H9 (cell line): ENCODE data around the gene UBE2L3. TPM values are rescaled to one million over a fixed set of nuclear protein-coding genes. Genes with fewer than 3 reads are reported as not detected.
A peak's percentile ranks its signal among the peaks of the same experiment; 100 is the strongest.

Source experiments
- DNase-seq: peaks from one replicate; pipeline ENCODE4 v3.0.0-alpha.2; 2017
- H2AFZ ChIP-seq: one replicate; pipeline ENCODE4 v1.6.1; 2013; ENCODE audit warnings: mild to moderate bottlenecking, low read length, control low read depth, moderate library complexity
- H2AK5ac ChIP-seq: 2 replicates; pipeline ENCODE4 v1.6.1; 2013; ENCODE audit warnings: low read length, control low read depth, mixed read lengths; ENCODE audit not compliant: insufficient read length
- H2BK120ac ChIP-seq: one replicate; pipeline ENCODE4 v1.6.1; 2013; ENCODE audit warnings: low read depth, mild to moderate bottlenecking, low read length, control low read depth, inconsistent platforms; ENCODE audit not compliant: poor library complexity, severe bottlenecking
- H2BK12ac ChIP-seq: 2 replicates; pipeline ENCODE4 v1.6.1; 2013; ENCODE audit warnings: low read length, control low read depth, mixed read lengths, low read depth; ENCODE audit not compliant: insufficient read length
- H2BK15ac ChIP-seq: 2 replicates; pipeline ENCODE4 v1.6.1; 2013; ENCODE audit warnings: low read depth, low read length, control low read depth
- H2BK20ac ChIP-seq: one replicate; pipeline ENCODE4 v1.6.1; 2013; ENCODE audit warnings: low read depth, mild to moderate bottlenecking, low read length, control low read depth, inconsistent platforms; ENCODE audit not compliant: poor library complexity, severe bottlenecking
- H2BK5ac ChIP-seq: 2 replicates; pipeline ENCODE4 v1.6.1; 2013; ENCODE audit warnings: low read length, control low read depth, mixed read lengths; ENCODE audit not compliant: insufficient read length
- H3K14ac ChIP-seq: 2 replicates; pipeline ENCODE4 v1.6.1; 2013; ENCODE audit warnings: low read length, control low read depth; ENCODE audit not compliant: insufficient read depth
- H3K18ac ChIP-seq: 2 replicates; pipeline ENCODE4 v1.6.1; 2013; ENCODE audit warnings: low read depth, mild to moderate bottlenecking, mixed read lengths, low read length, control low read depth; ENCODE audit not compliant: insufficient read length
- H3K23ac ChIP-seq: 2 replicates; pipeline ENCODE4 v1.6.1; 2013; ENCODE audit warnings: low read length, control low read depth, mixed read lengths, low read depth; ENCODE audit not compliant: insufficient read length
- H3K23me2 ChIP-seq: 2 replicates; pipeline ENCODE4 v1.6.1; 2013; ENCODE audit warnings: low read depth, mild to moderate bottlenecking, mixed read lengths, low read length, control low read depth; ENCODE audit not compliant: insufficient read length, poor library complexity, severe bottlenecking
- H3K27ac ChIP-seq: 2 replicates; pipeline ENCODE4 v1.5.1; 2013; ENCODE audit warnings: low read length, control low read depth, mixed read lengths, low read depth; ENCODE audit not compliant: insufficient read length
- H3K27me3 ChIP-seq: 2 replicates; pipeline ENCODE4 v1.6.1; 2013; ENCODE audit warnings: low read length, control low read depth, inconsistent platforms; ENCODE audit not compliant: insufficient read depth
- H3K4ac ChIP-seq: 2 replicates; pipeline ENCODE4 v1.6.1; 2013; ENCODE audit warnings: low read depth, mild to moderate bottlenecking, control low read depth, inconsistent platforms, low read length, moderate library complexity
- H3K4me1 ChIP-seq: 2 replicates; pipeline ENCODE4 v1.6.1; 2013; ENCODE audit warnings: low read length, control low read depth, inconsistent platforms; ENCODE audit not compliant: insufficient read depth
- H3K4me2 ChIP-seq: 2 replicates; pipeline ENCODE4 v1.6.1; 2013; ENCODE audit warnings: low read length, control low read depth, mixed read lengths; ENCODE audit not compliant: insufficient read length, insufficient read depth
- H3K56ac ChIP-seq: 2 replicates; pipeline ENCODE4 v1.6.1; 2013; ENCODE audit warnings: low read depth, mild to moderate bottlenecking, mixed read lengths, low read length, control low read depth; ENCODE audit not compliant: insufficient read length
- H3K79me1 ChIP-seq: 2 replicates; pipeline ENCODE4 v1.6.1; 2013; ENCODE audit warnings: low read depth, mild to moderate bottlenecking, moderate library complexity, low read length, control low read depth, inconsistent platforms; ENCODE audit not compliant: insufficient read depth, poor library complexity, severe bottlenecking
- H3K79me2 ChIP-seq: 2 replicates; pipeline ENCODE4 v1.6.1; 2013; ENCODE audit warnings: low read length, control low read depth, inconsistent platforms; ENCODE audit not compliant: insufficient read depth
- H3K9ac ChIP-seq: 2 replicates; pipeline ENCODE4 v1.6.1; 2013; ENCODE audit warnings: low read length, control low read depth, mixed read lengths; ENCODE audit not compliant: insufficient read length; ENCODE audit errors: extremely low read depth
- H3K9me3 ChIP-seq: one replicate; pipeline ENCODE4 v1.6.1; 2013; ENCODE audit warnings: low read depth, low read length, inconsistent platforms; ENCODE audit not compliant: control insufficient read depth
- H3T11ph ChIP-seq: one replicate; pipeline ENCODE4 v1.6.1; 2013; ENCODE audit warnings: mild to moderate bottlenecking, low read length, control low read depth, inconsistent platforms
- H4K20me1 ChIP-seq: one replicate; pipeline ENCODE4 v1.6.1; 2013; ENCODE audit not compliant: control insufficient read depth, insufficient read length, insufficient read depth
- H4K5ac ChIP-seq: 2 replicates; pipeline ENCODE4 v1.6.1; 2013; ENCODE audit warnings: low read depth, mild to moderate bottlenecking, mixed read lengths, low read length, control low read depth; ENCODE audit not compliant: insufficient read length
- H4K8ac ChIP-seq: replicated peaks from 2 replicates; pipeline ENCODE4 v1.6.1; 2013; ENCODE audit warnings: low read length, control low read depth, mixed read lengths, low read depth; ENCODE audit not compliant: insufficient read length
- H4K91ac ChIP-seq: 2 replicates; pipeline ENCODE4 v1.6.1; 2013; ENCODE audit warnings: low read depth, mild to moderate bottlenecking, moderate library complexity, mixed read lengths, low read length, control low read depth; ENCODE audit not compliant: insufficient read length
- H3K27ac Mint-ChIP-seq, 3 experiments: 2 replicates in 2 of 3; 3 replicates in 1 of 3; pipeline ENCODE4 v1.8.0; 2020 to 2021; ENCODE audit warnings: mixed read lengths in 3 of 3, mild to moderate bottlenecking in 1 of 3, moderate library complexity in 1 of 3
- H3K27me3 Mint-ChIP-seq: 2 replicates; pipeline ENCODE4 v1.8.0; 2021; ENCODE audit warnings: low read depth, mild to moderate bottlenecking, moderate library complexity, mixed read lengths
- H3K36me3 Mint-ChIP-seq, 3 experiments: 2 replicates in 2 of 3; 3 replicates in 1 of 3; pipeline ENCODE4 v1.8.0; 2020 to 2021; ENCODE audit warnings: low read depth in 3 of 3, mixed read lengths in 3 of 3; ENCODE audit not compliant: insufficient read depth in 1 of 3
- H3K4me1 Mint-ChIP-seq, 2 experiments: 2 replicates each; pipeline ENCODE4 v1.8.0; 2020; ENCODE audit warnings: mixed read lengths in 2 of 2
- H3K4me3 Mint-ChIP-seq, 2 experiments: 2 replicates in 1 of 2; 3 replicates in 1 of 2; pipeline ENCODE4 v1.8.0; 2020 to 2021; ENCODE audit warnings: mild to moderate bottlenecking in 2 of 2, mixed read lengths in 2 of 2, moderate library complexity in 1 of 2
- H3K9me3 Mint-ChIP-seq, 2 experiments: 2 replicates in 1 of 2; 3 replicates in 1 of 2; pipeline ENCODE4 v1.8.0; 2020; ENCODE audit warnings: mild to moderate bottlenecking in 2 of 2, mixed read lengths in 2 of 2, moderate library complexity in 1 of 2
- CTCF ChIP-seq: fragments of 200-600 bp; sonication (generic); conservative IDR thresholded peaks from 3 replicates; pipeline ENCODE4 v1.8.0; 2021; ENCODE audit warnings: antibody characterized with exemption, mild to moderate bottlenecking
- WGBS: extraction: QIAGEN DNeasy Blood & Tissue Kit; methylation state at CpG from one replicate; pipeline ENCODE4 v1.1.7; 2013; ENCODE audit warnings: missing lambda C conversion rate, low lambda C conversion rate, mixed read lengths; ENCODE audit not compliant: insufficient read length; ENCODE audit errors: extremely low coverage; 5-methylcytosine and 5-hydroxymethylcytosine counted together
- total RNA-seq: library from RNA; stranded (reverse); gene quantifications from 2 replicates; pipeline ENCODE4 v1.2.1, GENCODE V29; 2021

The UBE2L3 gene
- total RNA-seq, 1 experiment from 2014 or later = 79.7 TPM

- Mint-ChIP-seq H3K27me3 (no peaks in the 10 kb centered on the region; the same call in 1 of the 2 replicates), H3K4me1 (no peaks in the 10 kb centered on the region), H3K36me3 (peaks cover 33 to 56% (median 48%) of the 10 kb centered on the region in 3 experiments; a peak in 6 of 7 replicates), H3K27ac (peak overlapping the region in 1 of 3 experiments; percentile 69; a peak in 2 of 7 replicates), H3K9me3 (no peaks in the 10 kb centered on the region), H3K4me3 (no peak overlapping the region)
- no peak overlapping the region for H2BK12ac ChIP-seq
- no peak for TF ChIP-seq CTCF
- H2BK15ac ChIP-seq = no peak overlapping the region
- H3K79me1 ChIP-seq = no peaks in the 10 kb centered on the region
- no peak overlapping the region for H4K5ac ChIP-seq
- no peaks in the 10 kb centered on the region for H3K27me3 ChIP-seq
- no peak overlapping the region for H3K4ac ChIP-seq
- H3K79me2 ChIP-seq = peaks cover 4% of the 10 kb centered on the region; the same call in 1 of the 2 replicates
- no peaks in the 10 kb centered on the region for H3K23me2 ChIP-seq
- H3K4me1 ChIP-seq = no peaks in the 10 kb centered on the region; the same call in 1 of the 2 replicates
- H3T11ph ChIP-seq = no peak overlapping the region
- no peak overlapping the region for H3K4me2 ChIP-seq
- no peak overlapping the region for H2AK5ac ChIP-seq
- no peak overlapping the region for H2BK120ac ChIP-seq
- H3K56ac ChIP-seq = no peak overlapping the region
- H4K91ac ChIP-seq = no peak overlapping the region
- no peak overlapping the region for H3K18ac ChIP-seq
- H3K27ac ChIP-seq = no peak overlapping the region
- no CpG with 5 or more reads among the region's 4 CpGs for WGBS
- no peak overlapping the region for H3K23ac ChIP-seq
- H3K14ac ChIP-seq = no peak overlapping the region
- no peaks in the 10 kb centered on the region for H3K9me3 ChIP-seq
- DNase-seq = no peak
- H2BK20ac ChIP-seq = no peak overlapping the region
- no peak overlapping the region for H2AFZ ChIP-seq
- no peak overlapping the region for H4K8ac ChIP-seq
- no peaks in the 10 kb centered on the region for H4K20me1 ChIP-seq
- H2BK5ac ChIP-seq = no peak overlapping the region
- no peak overlapping the region for H3K9ac ChIP-seq
These were observed 46.2 kb downstream of the UBE2L3 start for GRCh38 chr22:21613553-21614233.
